DND-41 (cell line): ENCODE results near the gene USF2.

Experiments
- ATAC-seq: fragments of 200-7000 bp; cut with Tn5 transposase; 3 replicates; pipeline ENCODE4 v1.9.1; 2021; ENCODE audit warnings: low read depth; ENCODE audit not compliant: insufficient read depth
- DNase-seq: peaks from one replicate; pipeline ENCODE4 v3.0.0-alpha.2; 2020
- H2AFZ ChIP-seq: 2 replicates; pipeline ENCODE4 v1.6.0; 2012; ENCODE audit warnings: low read depth, low read length
- H3K27ac ChIP-seq: 2 replicates; pipeline ENCODE4 v1.5.1; 2012; ENCODE audit warnings: low read length, inconsistent platforms
- H3K27me3 ChIP-seq: fragments of 200-600 bp; sonication (generic); 2 replicates; pipeline ENCODE4 v1.6.0; 2012; ENCODE audit warnings: low read length, mild to moderate bottlenecking, inconsistent platforms; ENCODE audit not compliant: insufficient read depth, poor library complexity
- H3K36me3 ChIP-seq: 2 replicates; pipeline ENCODE4 v1.5.1; 2012; ENCODE audit warnings: low read length, inconsistent platforms; ENCODE audit not compliant: insufficient read depth
- H3K4me1 ChIP-seq: 2 replicates; pipeline ENCODE4 v1.5.1; 2012; ENCODE audit warnings: mild to moderate bottlenecking, low read length; ENCODE audit not compliant: insufficient read depth
- H3K4me2 ChIP-seq: 2 replicates; pipeline ENCODE4 v1.6.0; 2012; ENCODE audit warnings: mild to moderate bottlenecking, moderate library complexity, low read length, inconsistent platforms; ENCODE audit not compliant: insufficient read depth
- H3K4me3 ChIP-seq, 2 experiments: fragments of 200-600 bp in 1 of 2; shearing (Covaris generic) in 1 of 2; 2 replicates each; pipeline ENCODE4 v1.5.1; 2012 to 2016; ENCODE audit warnings: inconsistent platforms in 2 of 2, low read length in 2 of 2, mild to moderate bottlenecking in 2 of 2, low read depth in 1 of 2, moderate library complexity in 1 of 2
- H3K79me2 ChIP-seq: 2 replicates; pipeline ENCODE4 v1.6.0; 2012; ENCODE audit warnings: low read length, inconsistent platforms; ENCODE audit not compliant: insufficient read depth
- H3K9ac ChIP-seq: 2 replicates; pipeline ENCODE4 v1.6.0; 2012; ENCODE audit warnings: low read depth, mild to moderate bottlenecking, inconsistent platforms, low read length, moderate library complexity
- H3K9me3 ChIP-seq: 2 replicates; pipeline ENCODE4 v1.5.1; 2012; ENCODE audit warnings: low read length, moderate library complexity, mild to moderate bottlenecking, inconsistent platforms; ENCODE audit not compliant: insufficient read depth, severe bottlenecking
- H4K20me1 ChIP-seq: 2 replicates; pipeline ENCODE4 v1.6.0; 2012; ENCODE audit warnings: low read length; ENCODE audit not compliant: insufficient read depth
- EZH2 ChIP-seq: IDR thresholded peaks from 3 replicates; pipeline ENCODE4 v1.6.1; 2012; ENCODE audit warnings: borderline replicate concordance, low read depth, mild to moderate bottlenecking, moderate library complexity, low read length, inconsistent platforms; ENCODE audit not compliant: severe bottlenecking
- TF ChIP-seq, protein P1 (sequence below): IDR thresholded peaks from 2 replicates; pipeline ENCODE4 v1.5.1; 2012; ENCODE audit warnings: borderline replicate concordance, low read length, moderate library complexity, mild to moderate bottlenecking; ENCODE audit not compliant: poor library complexity, severe bottlenecking; ENCODE audit errors: extremely low read depth

USF2 gene

DNA sequence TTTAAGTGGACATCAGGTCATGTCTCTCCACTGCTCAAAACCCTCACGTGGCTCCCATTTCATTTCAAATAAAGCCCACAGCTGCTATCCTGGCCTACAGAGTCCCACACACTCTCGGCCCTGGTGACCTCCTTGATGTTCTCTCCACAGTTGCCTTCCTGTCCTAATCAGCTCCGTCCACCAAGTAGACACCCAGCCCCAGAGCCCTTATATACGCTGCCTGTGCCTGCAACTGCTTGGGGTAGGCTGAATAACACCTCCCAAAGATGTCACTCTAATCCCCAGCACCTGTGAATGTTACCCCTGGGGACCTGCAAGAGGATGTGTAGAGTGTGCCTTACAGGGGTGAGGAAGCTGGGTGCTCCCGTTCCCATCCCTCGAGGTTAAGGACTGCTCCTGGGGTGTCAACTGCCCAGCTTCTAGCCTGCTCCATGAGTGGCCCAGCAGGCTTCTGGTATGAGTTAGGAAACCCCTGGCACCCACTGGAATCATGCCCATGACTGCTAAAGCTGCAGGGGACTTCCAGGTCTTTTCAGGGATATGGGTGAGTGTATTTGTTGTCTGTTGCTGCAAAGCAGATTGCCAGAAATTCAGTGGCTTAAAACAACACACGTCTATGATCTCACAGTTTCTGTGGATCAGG, 46.3 kb upstream of the USF2 start:
- Histone ChIP-seq H3K36me3 (no peaks in the 10 kb centered on the region), H3K27me3 (no peaks in the 10 kb centered on the region), H4K20me1 (no peaks in the 10 kb centered on the region), H3K9me3 (no peaks in the 10 kb centered on the region), H3K27ac (no peak overlapping the region), H3K4me3 (no peak overlapping the region), H3K4me1 (no peaks in the 10 kb centered on the region), H3K9ac (no peak overlapping the region), H3K4me2 (no peak overlapping the region), H3K79me2 (no peaks in the 10 kb centered on the region), H2AFZ (no peak overlapping the region)
- no peak for DNase-seq
- TF ChIP-seq, protein P1, sequence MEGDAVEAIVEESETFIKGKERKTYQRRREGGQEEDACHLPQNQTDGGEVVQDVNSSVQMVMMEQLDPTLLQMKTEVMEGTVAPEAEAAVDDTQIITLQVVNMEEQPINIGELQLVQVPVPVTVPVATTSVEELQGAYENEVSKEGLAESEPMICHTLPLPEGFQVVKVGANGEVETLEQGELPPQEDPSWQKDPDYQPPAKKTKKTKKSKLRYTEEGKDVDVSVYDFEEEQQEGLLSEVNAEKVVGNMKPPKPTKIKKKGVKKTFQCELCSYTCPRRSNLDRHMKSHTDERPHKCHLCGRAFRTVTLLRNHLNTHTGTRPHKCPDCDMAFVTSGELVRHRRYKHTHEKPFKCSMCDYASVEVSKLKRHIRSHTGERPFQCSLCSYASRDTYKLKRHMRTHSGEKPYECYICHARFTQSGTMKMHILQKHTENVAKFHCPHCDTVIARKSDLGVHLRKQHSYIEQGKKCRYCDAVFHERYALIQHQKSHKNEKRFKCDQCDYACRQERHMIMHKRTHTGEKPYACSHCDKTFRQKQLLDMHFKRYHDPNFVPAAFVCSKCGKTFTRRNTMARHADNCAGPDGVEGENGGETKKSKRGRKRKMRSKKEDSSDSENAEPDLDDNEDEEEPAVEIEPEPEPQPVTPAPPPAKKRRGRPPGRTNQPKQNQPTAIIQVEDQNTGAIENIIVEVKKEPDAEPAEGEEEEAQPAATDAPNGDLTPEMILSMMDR, result no peak
- no peak for TF ChIP-seq EZH2
- no peak for ATAC-seq

DNA sequence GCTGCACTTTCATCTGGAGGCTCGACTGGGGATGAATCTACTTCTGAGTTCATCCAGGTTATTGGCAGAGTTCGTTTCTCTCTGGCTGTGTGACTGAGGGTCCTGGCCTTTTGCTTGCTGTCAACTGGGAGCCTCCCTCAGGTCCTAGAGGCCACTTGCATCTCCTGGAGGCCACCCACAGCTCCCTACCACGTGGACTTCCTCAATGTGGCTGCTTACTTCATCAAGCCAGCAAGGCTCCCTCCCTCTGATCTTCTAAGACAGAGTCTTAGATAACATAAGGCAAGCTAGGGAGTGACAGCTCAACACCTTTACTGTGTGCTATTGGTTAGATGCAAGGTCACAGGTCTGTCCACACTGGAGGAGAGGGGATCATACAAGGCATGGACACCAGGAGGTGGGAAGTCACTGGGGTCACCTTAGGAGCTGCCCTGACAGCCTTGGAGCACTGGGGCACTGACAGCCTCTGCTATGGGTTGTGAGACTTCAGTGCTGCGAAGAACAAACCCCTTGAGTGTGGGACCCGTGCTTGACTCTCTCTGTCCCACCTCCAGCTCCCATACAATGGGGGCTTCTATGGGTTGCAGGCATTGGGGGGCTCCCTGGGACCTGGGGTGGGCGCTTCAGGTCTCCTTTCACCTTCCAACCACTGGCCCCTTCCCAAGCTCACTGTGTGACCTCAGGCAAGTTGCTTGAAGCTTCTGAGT, 45.5 kb upstream of the USF2 start:
- TF ChIP-seq, protein P1, result no peak
- TF ChIP-seq EZH2, result no peak
- Histone ChIP-seq H4K20me1 (no peaks in the 10 kb centered on the region), H3K4me2 (no peak overlapping the region), H3K27me3 (no peaks in the 10 kb centered on the region), H3K9me3 (no peaks in the 10 kb centered on the region), H3K9ac (no peak overlapping the region), H3K4me3 (no peak overlapping the region), H3K79me2 (no peaks in the 10 kb centered on the region), H2AFZ (no peak overlapping the region), H3K4me1 (no peaks in the 10 kb centered on the region), H3K36me3 (no peaks in the 10 kb centered on the region), H3K27ac (no peak overlapping the region)
- DNase-seq (no peak), ATAC-seq (no peak)

DNA sequence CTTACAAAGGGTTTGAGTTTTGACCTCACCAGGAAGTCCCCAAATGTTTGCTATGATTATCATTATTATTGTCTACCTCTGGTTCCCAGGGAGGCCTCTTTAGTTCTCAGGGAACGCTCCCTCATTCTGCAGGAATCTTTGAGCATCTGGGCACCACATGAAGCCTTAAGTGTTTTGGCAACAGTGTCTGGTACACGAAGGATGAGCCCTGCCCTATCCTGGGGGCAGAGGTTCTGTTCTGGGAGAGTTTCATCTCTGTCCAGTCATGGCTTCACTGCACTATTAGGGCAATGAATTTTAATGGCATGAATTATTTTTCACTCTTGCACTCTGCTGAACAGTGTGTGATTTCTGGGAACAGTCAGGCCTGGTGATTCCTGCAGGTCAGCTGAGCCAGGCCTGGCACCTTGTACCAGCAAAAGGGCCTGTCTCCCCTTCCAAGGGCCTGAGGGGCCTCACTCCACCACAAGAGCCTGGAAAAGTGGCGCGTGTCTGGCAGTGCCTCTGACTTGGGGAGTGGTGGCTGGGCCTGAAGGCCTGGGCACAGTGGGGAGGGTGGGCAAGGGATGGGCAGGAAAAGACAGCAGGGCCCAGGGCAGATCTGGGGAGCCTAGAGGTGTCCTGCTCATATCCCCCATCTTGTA, 44.8 kb upstream of the USF2 start:
- TF ChIP-seq EZH2, result no peak
- TF ChIP-seq, protein P1, result no peak
- H3K9me3 ChIP-seq, result no peaks in the 10 kb centered on the region
- H3K9ac ChIP-seq, result no peak overlapping the region
- no peak overlapping the region for H2AFZ ChIP-seq
- DNase-seq (no peak), ATAC-seq (no peak)
- H3K27me3 ChIP-seq, result no peaks in the 10 kb centered on the region
- H3K4me2 ChIP-seq, result no peak overlapping the region
- no peak overlapping the region for H3K4me3 ChIP-seq
- no peaks in the 10 kb centered on the region for H3K79me2 ChIP-seq
- no peaks in the 10 kb centered on the region for H4K20me1 ChIP-seq
- no peak overlapping the region for H3K27ac ChIP-seq
- H3K36me3 ChIP-seq, result no peaks in the 10 kb centered on the region
- no peaks in the 10 kb centered on the region for H3K4me1 ChIP-seq
